ENCODE data around the gene SLC7A6.

DNA sequence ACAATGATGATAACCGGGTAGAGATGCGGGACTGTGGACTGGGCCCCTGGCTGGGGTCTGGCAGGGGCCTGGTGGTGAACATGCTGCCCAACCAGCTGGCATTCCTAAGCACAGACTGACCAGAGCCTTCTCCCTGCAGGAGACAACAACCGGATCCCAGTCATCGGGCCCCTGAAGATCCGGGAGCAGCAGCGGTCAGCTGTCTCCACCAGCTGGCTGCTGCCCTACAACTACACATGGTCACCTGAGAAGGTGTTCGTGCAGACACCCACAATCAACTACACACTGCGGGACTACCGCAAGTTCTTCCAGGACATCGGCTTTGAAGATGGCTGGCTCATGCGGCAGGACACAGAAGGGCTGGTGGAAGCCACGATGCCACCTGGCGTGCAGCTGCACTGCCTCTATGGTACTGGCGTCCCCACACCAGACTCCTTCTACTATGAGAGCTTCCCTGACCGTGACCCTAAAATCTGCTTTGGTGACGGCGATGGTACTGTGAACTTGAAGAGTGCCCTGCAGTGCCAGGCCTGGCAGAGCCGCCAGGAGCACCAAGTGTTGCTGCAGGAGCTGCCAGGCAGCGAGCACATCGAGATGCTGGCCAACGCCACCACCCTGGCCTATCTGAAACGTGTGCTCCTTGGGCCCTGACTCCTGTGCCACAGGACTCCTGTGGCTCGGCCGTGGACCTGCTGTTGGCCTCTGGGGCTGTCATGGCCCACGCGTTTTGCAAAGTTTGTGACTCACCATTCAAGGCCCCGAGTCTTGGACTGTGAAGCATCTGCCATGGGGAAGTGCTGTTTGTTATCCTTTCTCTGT lies 5.1 kb upstream of the SLC7A6 start:
- TF ChIP-seq SIX5 (IDR thresholded peaks at IDR 0.05; ENCODE audit: low read depth, low read length) (no peak), POLR2AphosphoS5 (IDR thresholded peaks at IDR 0.05; ENCODE audit: low read depth, low read length) (no peak), FOSL1 (IDR thresholded peaks at IDR 0.05; ENCODE audit: insufficient read depth, low read depth, low read length) (no peak), ZNF274 (IDR thresholded peaks at IDR 0.05; ENCODE audit: borderline replicate concordance, extremely low read depth, low read length) (no peak), RFX5 (IDR thresholded peaks at IDR 0.05; ENCODE audit: borderline replicate concordance, low read depth, low read length) (no peak), EP300 (IDR thresholded peaks at IDR 0.05; ENCODE audit: borderline replicate concordance in 1 of 2, low read depth in 2 of 2, low read length in 2 of 2) (no peak), POLR2A (IDR thresholded peaks at IDR 0.05; ENCODE audit: control extremely low read depth in 1 of 2, low read depth in 2 of 2, low read length in 2 of 2) (no peak), EZH2 (IDR thresholded peaks at IDR 0.05; ENCODE audit: low read depth, low read length, severe bottlenecking) (no peak), PHF8 (conservative IDR thresholded peaks at IDR 0.05; ENCODE audit: low read depth, low read length) (no peak), BACH1 (IDR thresholded peaks at IDR 0.05; ENCODE audit: low read length) (no peak)
- TF ChIP-seq, protein P1, sequence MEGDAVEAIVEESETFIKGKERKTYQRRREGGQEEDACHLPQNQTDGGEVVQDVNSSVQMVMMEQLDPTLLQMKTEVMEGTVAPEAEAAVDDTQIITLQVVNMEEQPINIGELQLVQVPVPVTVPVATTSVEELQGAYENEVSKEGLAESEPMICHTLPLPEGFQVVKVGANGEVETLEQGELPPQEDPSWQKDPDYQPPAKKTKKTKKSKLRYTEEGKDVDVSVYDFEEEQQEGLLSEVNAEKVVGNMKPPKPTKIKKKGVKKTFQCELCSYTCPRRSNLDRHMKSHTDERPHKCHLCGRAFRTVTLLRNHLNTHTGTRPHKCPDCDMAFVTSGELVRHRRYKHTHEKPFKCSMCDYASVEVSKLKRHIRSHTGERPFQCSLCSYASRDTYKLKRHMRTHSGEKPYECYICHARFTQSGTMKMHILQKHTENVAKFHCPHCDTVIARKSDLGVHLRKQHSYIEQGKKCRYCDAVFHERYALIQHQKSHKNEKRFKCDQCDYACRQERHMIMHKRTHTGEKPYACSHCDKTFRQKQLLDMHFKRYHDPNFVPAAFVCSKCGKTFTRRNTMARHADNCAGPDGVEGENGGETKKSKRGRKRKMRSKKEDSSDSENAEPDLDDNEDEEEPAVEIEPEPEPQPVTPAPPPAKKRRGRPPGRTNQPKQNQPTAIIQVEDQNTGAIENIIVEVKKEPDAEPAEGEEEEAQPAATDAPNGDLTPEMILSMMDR (IDR thresholded peaks at IDR 0.05; ENCODE audit: control extremely low read depth in 1 of 3, insufficient read depth in 1 of 3, low read depth in 1 of 3, low read length in 3 of 3), result no peak
- TF ChIP-seq, protein P2, sequence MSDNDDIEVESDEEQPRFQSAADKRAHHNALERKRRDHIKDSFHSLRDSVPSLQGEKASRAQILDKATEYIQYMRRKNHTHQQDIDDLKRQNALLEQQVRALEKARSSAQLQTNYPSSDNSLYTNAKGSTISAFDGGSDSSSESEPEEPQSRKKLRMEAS (IDR thresholded peaks at IDR 0.05), result no peak
